ENCODE results near the gene PRUNE2.
A peak's percentile ranks its signal among the peaks of the same experiment; 100 is the strongest.

Gene PRUNE2

DNA sequence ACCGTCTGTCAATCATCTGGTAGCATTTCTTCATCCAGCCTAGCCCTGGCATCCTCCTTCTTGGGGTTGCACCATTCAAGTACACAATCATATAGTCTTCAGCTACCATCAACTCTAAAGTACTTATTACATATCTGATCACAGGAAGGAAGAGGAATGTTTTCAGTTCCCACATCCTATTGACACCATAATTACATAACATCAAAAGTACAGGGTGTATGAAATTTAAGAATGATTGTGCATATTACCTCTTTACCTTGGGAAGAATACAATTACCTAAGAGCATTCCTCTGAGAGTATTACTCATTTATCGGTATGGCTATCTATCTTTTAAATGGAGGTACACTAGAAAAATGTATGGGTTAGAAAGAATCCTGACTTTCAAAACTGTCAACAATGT, 268.5 kb downstream of the PRUNE2 start:
- H3K36me3 ChIP-seq = no peaks in the 10 kb centered on the region
- peak overlapping the region; percentile 65 for H3K27ac ChIP-seq
- no peaks in the 10 kb centered on the region for H3K27me3 ChIP-seq
- TF ChIP-seq, protein P1, sequence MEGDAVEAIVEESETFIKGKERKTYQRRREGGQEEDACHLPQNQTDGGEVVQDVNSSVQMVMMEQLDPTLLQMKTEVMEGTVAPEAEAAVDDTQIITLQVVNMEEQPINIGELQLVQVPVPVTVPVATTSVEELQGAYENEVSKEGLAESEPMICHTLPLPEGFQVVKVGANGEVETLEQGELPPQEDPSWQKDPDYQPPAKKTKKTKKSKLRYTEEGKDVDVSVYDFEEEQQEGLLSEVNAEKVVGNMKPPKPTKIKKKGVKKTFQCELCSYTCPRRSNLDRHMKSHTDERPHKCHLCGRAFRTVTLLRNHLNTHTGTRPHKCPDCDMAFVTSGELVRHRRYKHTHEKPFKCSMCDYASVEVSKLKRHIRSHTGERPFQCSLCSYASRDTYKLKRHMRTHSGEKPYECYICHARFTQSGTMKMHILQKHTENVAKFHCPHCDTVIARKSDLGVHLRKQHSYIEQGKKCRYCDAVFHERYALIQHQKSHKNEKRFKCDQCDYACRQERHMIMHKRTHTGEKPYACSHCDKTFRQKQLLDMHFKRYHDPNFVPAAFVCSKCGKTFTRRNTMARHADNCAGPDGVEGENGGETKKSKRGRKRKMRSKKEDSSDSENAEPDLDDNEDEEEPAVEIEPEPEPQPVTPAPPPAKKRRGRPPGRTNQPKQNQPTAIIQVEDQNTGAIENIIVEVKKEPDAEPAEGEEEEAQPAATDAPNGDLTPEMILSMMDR (IDR thresholded peaks at IDR 0.05) = no peak
- no peak overlapping the region for H3K4me3 ChIP-seq (ENCODE audit: low read depth in 1 of 2, low read length in 1 of 2)
- peaks cover 62 to 72% of the 10 kb centered on the region in 2 experiments for H3K4me1 ChIP-seq (ENCODE audit: control insufficient read depth in 1 of 2, insufficient read depth in 1 of 2, low read depth in 1 of 2, low read length in 1 of 2)
- no peaks in the 10 kb centered on the region for H3K9me3 ChIP-seq

DNA sequence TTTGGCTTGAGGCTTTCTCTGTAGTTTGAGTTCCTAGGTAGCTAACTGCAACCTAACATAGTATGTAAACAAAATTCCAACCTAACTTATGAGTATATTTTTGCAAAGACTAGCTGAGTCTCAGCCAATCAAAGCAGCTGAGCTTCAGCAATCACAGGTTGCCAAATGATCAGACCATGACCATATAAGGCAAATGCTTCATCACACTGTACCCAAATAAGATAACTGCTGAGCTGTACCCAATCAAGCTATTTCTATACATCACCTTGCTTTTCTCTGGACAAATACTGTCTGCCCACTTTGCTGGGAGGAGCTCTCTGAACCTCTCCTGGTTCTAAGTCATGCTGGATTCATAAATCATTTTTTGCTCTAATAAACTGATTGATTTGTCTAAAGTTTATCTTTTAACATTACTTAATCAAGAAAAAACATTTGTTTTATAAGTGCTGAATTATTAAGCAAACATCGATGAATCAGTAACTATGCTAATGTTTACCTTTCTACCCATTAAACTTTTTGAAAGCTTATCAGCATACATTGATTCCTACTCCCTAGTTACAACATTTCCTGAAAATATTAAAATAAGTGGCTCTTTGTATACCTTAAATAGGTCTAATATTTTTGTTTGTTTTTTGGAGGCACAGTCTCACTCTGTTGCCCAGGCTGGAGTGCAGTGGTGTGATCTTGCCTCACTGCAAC, 271.4 kb downstream of the PRUNE2 start:
- no peaks in the 10 kb centered on the region for H3K9me3 ChIP-seq
- TF ChIP-seq, protein P1 (IDR thresholded peaks at IDR 0.05) = no peak
- H3K4me3 ChIP-seq (ENCODE audit: low read depth in 1 of 2, low read length in 1 of 2) = no peak overlapping the region
- no peaks in the 10 kb centered on the region for H3K27me3 ChIP-seq
- H3K4me1 ChIP-seq (ENCODE audit: control insufficient read depth in 1 of 2, insufficient read depth in 1 of 2, low read depth in 1 of 2, low read length in 1 of 2) = peaks cover 72 to 83% of the 10 kb centered on the region in 2 experiments
- no peaks in the 10 kb centered on the region for H3K36me3 ChIP-seq
- peak overlapping the region; percentile 62 for H3K27ac ChIP-seq

DNA sequence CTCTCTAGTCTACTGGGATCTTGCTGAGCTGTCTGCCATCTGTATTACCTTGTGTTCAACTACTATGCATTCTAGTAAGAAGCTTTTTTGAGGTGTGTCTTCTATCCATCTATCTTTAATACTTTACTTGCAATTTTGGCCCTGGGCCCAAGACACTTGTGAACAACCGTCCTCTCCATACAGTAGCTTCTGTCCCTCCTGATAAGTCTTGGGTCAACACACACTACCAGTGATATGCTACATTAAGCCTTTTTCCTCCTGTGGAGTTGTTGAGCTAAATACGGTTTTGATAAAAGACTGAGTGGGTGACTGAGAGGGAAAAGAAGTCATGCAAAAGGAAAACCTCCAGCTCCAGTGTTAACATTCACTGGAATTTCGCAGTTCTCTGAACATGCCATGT, 275.0 kb downstream of the PRUNE2 start:
- peak overlapping the region; percentile 26 for H3K27ac ChIP-seq
- H3K4me1 ChIP-seq (ENCODE audit: control insufficient read depth in 1 of 2, insufficient read depth in 1 of 2, low read depth in 1 of 2, low read length in 1 of 2) = peaks cover 72 to 79% of the 10 kb centered on the region in 2 experiments
- no peaks in the 10 kb centered on the region for H3K9me3 ChIP-seq
- no peaks in the 10 kb centered on the region for H3K36me3 ChIP-seq
- TF ChIP-seq, protein P1 (IDR thresholded peaks at IDR 0.05) = no peak
- no peaks in the 10 kb centered on the region for H3K27me3 ChIP-seq
- H3K4me3 ChIP-seq (ENCODE audit: low read depth in 1 of 2, low read length in 1 of 2) = no peak overlapping the region

DNA sequence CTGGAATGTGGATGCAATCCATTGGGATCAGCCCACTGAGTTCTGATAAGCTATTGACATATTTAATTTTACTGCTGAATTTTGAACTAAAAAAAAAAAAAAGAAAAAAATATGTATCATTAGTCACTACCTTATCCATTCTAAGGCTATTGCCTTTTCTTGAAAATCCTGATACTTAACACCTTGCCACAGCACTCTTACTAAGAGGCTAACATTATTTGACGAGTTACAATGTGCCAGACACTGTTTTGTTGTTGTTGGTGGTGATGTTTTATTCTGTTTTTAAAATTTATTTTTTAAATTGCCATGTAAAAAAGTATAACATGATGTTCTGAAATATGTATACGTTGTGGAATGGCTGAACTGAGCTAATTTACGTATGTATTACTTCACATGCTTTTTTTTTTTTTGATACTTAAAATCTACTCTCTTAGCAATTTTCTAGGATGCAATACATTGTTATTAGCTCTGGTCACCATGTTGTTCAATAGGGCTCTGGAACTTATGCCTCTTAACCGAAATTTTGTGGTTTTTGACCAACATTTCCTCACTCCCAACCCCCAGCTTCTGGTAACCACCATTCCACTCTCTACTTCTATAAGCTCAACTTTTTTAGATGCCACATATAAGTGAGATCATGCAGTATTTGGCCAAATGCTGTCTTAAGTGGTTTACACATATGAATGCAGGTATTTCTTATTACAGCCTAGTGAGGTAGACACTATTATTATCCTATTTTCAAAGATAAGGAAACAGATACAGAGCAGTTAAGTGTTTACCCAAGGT, 276.5 kb downstream of the PRUNE2 start:
- Histone ChIP-seq H3K27me3 (no peaks in the 10 kb centered on the region), H3K36me3 (no peaks in the 10 kb centered on the region), H3K4me3 (ENCODE audit: low read depth in 1 of 2, low read length in 1 of 2) (no peak overlapping the region), H3K4me1 (ENCODE audit: control insufficient read depth in 1 of 2, insufficient read depth in 1 of 2, low read depth in 1 of 2, low read length in 1 of 2) (peaks cover 64 to 67% of the 10 kb centered on the region in 2 experiments), H3K9me3 (no peaks in the 10 kb centered on the region), H3K27ac (peak overlapping the region; percentile 48)
- TF ChIP-seq, protein P1 (IDR thresholded peaks at IDR 0.05) = no peak

DNA sequence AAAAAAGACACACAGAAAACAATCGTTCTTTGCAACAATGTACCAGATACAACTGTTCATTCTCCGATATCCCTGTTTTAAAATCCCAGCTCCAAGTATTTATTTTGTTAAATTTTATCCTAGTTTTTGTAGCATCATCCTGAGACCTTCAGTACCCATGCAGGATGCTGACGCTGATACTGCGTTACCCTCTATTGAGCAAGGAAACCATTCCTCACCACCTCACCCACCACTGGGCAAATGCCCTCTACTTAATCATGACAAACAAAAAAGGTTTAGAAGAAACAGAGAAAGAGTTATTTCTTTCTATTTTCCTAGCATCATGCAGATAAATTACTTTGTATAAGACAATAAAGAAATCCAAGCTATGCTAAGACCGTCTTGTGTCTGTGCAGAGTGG, 277.8 kb downstream of the PRUNE2 start:
- no peaks in the 10 kb centered on the region for H3K9me3 ChIP-seq
- TF ChIP-seq, protein P1 (IDR thresholded peaks at IDR 0.05) = no peak
- no peaks in the 10 kb centered on the region for H3K27me3 ChIP-seq
- no peaks in the 10 kb centered on the region for H3K36me3 ChIP-seq
- peaks cover 53 to 54% of the 10 kb centered on the region in 2 experiments for H3K4me1 ChIP-seq (ENCODE audit: control insufficient read depth in 1 of 2, insufficient read depth in 1 of 2, low read depth in 1 of 2, low read length in 1 of 2)
- no peak overlapping the region for H3K4me3 ChIP-seq (ENCODE audit: low read depth in 1 of 2, low read length in 1 of 2)
- peak overlapping the region; percentile 32 for H3K27ac ChIP-seq
